Duodenal mucosa (tissue), 2 donors: Measurements from ENCODE around the gene ATOSB.

Experiments used
- H3K27ac ChIP-seq: one replicate; pipeline ENCODE4 v1.7.0; 2013; ENCODE audit warnings: low read depth, low read length
- H3K27me3 ChIP-seq, 2 donors: one replicate each; pipeline ENCODE4 v1.7.0; 2013; ENCODE audit warnings: low read length in 2 of 2, control low read depth in 1 of 2; ENCODE audit not compliant: insufficient read depth in 2 of 2, control insufficient read depth in 1 of 2
- H3K36me3 ChIP-seq, 2 donors: one replicate each; pipeline ENCODE4 v1.7.0; 2013; ENCODE audit warnings: low read length in 2 of 2, control low read depth in 1 of 2; ENCODE audit not compliant: insufficient read depth in 2 of 2, control insufficient read depth in 1 of 2
- H3K4me1 ChIP-seq, 2 donors: one replicate each; pipeline ENCODE4 v1.7.0; 2013; ENCODE audit warnings: low read length in 2 of 2, control low read depth in 1 of 2; ENCODE audit not compliant: insufficient read depth in 2 of 2, control insufficient read depth in 1 of 2
- H3K4me3 ChIP-seq, 2 donors: one replicate each; pipeline ENCODE4 v1.7.0; 2013; ENCODE audit warnings: low read length in 2 of 2, low read depth in 1 of 2
- H3K9ac ChIP-seq, 2 donors: one replicate each; pipeline ENCODE4 v1.7.0; 2013; ENCODE audit warnings: low read length in 2 of 2, low read depth in 1 of 2
- H3K9me3 ChIP-seq, 2 donors: one replicate each; pipeline ENCODE4 v1.7.0; 2013; ENCODE audit warnings: low read length in 2 of 2, control low read depth in 1 of 2; ENCODE audit not compliant: control insufficient read depth in 1 of 2

Gene ATOSB

GRCh38 chr9:35089434-35089833, 26.2 kb downstream of the ATOSB start:
- Histone ChIP-seq H3K4me1 (no peaks in the 10 kb centered on the region), H3K9ac (no peak overlapping the region), H3K27me3 (no peaks in the 10 kb centered on the region), H3K9me3 (no peaks in the 10 kb centered on the region), H3K36me3 (peaks cover 29 to 69% of the 10 kb centered on the region in 2 donors), H3K4me3 (no peak overlapping the region), H3K27ac (no peak overlapping the region)

- Histone ChIP-seq H3K9ac (no peak overlapping the region), H3K27me3 (no peaks in the 10 kb centered on the region), H3K4me1 (peaks cover 0 to 3% of the 10 kb centered on the region in 2 donors), H3K9me3 (no peaks in the 10 kb centered on the region), H3K36me3 (peaks cover 23 to 28% of the 10 kb centered on the region in 2 donors), H3K27ac (no peak overlapping the region), H3K4me3 (no peak overlapping the region)
These were observed 30.6 kb downstream of the ATOSB start for GRCh38 chr9:35085078-35085477.

GRCh38 chr9:35079426-35080341, 36.0 kb downstream of the ATOSB start, which contains the start of gene FANCG:
TSS of gene FANCG (minus strand) at chr9:35079942. CDS start at chr9:35079524, 418 bp downstream.
- Histone ChIP-seq H3K9me3 (no peaks in the 10 kb centered on the region), H3K27ac (peak within 1 kb of the TSS; percentile 54), H3K27me3 (no peaks in the 10 kb centered on the region), H3K4me3 (peak within 1 kb of the TSS; percentile 84 to 92), H3K36me3 (peaks cover 0 to 13% of the 10 kb centered on the region in 2 donors), H3K4me1 (peaks cover 11 to 20% of the 10 kb centered on the region in 2 donors), H3K9ac (peak within 1 kb of the TSS; percentile 70 to 88)

DNA sequence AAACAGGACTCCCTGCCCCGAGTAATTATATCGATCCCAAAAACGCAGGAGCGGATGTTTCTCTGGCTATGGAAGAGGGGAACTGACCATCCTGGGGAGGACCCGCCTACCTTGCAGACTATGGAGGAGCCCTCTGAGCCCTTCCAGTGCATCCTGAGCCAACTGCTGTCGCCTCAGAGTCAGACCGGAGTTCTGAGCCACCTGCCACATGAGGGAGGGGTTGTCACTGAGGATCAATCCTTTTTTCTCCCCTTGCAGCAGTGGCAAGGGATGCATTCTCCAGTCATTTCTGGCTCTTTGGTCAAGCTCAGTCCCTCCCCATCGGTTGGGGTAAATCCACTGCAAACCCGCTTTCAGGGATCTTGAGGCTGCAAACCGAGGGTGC, 36.6 kb downstream of the ATOSB start:
- H3K4me3 ChIP-seq: peak overlapping the region; percentile 84 to 92
- H3K9me3 ChIP-seq: no peaks in the 10 kb centered on the region
- peaks cover 11 to 20% of the 10 kb centered on the region in 2 donors for H3K4me1 ChIP-seq
- H3K27me3 ChIP-seq: no peaks in the 10 kb centered on the region
- peaks cover 0 to 20% of the 10 kb centered on the region in 2 donors for H3K36me3 ChIP-seq
- H3K9ac ChIP-seq: peak overlapping the region; percentile 70 to 88
- no peak overlapping the region for H3K27ac ChIP-seq

- peaks cover 16 to 24% of the 10 kb centered on the region in 2 donors for H3K4me1 ChIP-seq
- H3K9me3 ChIP-seq: no peaks in the 10 kb centered on the region
- H3K27ac ChIP-seq: no peak overlapping the region
- H3K4me3 ChIP-seq: peak overlapping the region; percentile 84 to 92
- H3K9ac ChIP-seq: peak overlapping the region in 1 of 2 donors; percentile 88
- peaks cover 0 to 23% of the 10 kb centered on the region in 2 donors for H3K36me3 ChIP-seq
- H3K27me3 ChIP-seq: no peaks in the 10 kb centered on the region
These were observed 37.6 kb downstream of the ATOSB start for GRCh38 chr9:35078066-35078465.

DNA sequence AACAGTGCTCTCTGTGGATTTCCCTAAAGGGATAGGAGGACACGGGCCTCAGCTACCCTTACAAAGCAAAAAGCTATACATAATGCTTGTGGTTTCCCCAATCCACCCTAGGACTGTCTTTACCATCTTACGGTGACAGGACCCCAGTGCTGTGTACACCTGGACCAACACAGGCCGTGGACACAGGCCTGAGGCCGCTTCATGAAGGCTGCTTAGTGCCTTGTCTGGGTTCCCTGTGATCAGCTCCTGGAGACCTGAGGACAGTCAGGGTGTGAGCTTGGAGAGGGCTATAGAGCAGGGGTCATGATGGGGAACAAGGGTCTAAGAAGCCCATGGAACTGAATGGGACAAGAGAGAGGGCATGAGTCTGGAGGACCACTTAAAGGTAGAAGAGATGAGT, 38.8 kb downstream of the ATOSB start:
- no peaks in the 10 kb centered on the region for H3K9me3 ChIP-seq
- no peak overlapping the region for H3K9ac ChIP-seq
- no peak overlapping the region for H3K4me3 ChIP-seq
- peaks cover 0 to 23% of the 10 kb centered on the region in 2 donors for H3K36me3 ChIP-seq
- no peaks in the 10 kb centered on the region for H3K27me3 ChIP-seq
- H3K27ac ChIP-seq: no peak overlapping the region
- H3K4me1 ChIP-seq: peaks cover 20 to 27% of the 10 kb centered on the region in 2 donors

GRCh38 chr9:35075358-35075757, 40.3 kb downstream of the ATOSB start:
- H3K27me3 ChIP-seq: no peaks in the 10 kb centered on the region
- H3K9ac ChIP-seq: no peak overlapping the region
- no peak overlapping the region for H3K27ac ChIP-seq
- H3K4me1 ChIP-seq: peaks cover 20 to 34% of the 10 kb centered on the region in 2 donors
- H3K4me3 ChIP-seq: no peak overlapping the region
- no peaks in the 10 kb centered on the region for H3K9me3 ChIP-seq
- peaks cover 0 to 23% of the 10 kb centered on the region in 2 donors for H3K36me3 ChIP-seq

- H3K27me3 ChIP-seq: no peaks in the 10 kb centered on the region
- H3K36me3 ChIP-seq: peaks cover 4 to 23% of the 10 kb centered on the region in 2 donors
- H3K4me1 ChIP-seq: peaks cover 24 to 38% of the 10 kb centered on the region in 2 donors
- no peak overlapping the region for H3K27ac ChIP-seq
- no peak overlapping the region for H3K9ac ChIP-seq
- H3K9me3 ChIP-seq: no peaks in the 10 kb centered on the region
- H3K4me3 ChIP-seq: no peak overlapping the region
These were observed 40.9 kb downstream of the ATOSB start for GRCh38 chr9:35074791-35075190.

GRCh38 chr9:35074141-35074540, 41.5 kb downstream of the ATOSB start:
- peaks cover 29 to 40% of the 10 kb centered on the region in 2 donors for H3K4me1 ChIP-seq
- no peaks in the 10 kb centered on the region for H3K9me3 ChIP-seq
- no peak overlapping the region for H3K9ac ChIP-seq
- H3K36me3 ChIP-seq: peaks cover 5 to 23% of the 10 kb centered on the region in 2 donors
- no peak overlapping the region for H3K27ac ChIP-seq
- no peak overlapping the region for H3K4me3 ChIP-seq
- no peaks in the 10 kb centered on the region for H3K27me3 ChIP-seq

GRCh38 chr9:35073279-35073612, 42.4 kb downstream of the ATOSB start:
- Histone ChIP-seq H3K36me3 (peaks cover 5 to 28% of the 10 kb centered on the region in 2 donors), H3K4me1 (peaks cover 29 to 40% of the 10 kb centered on the region in 2 donors), H3K27ac (peak overlapping the region; percentile 26), H3K9me3 (no peaks in the 10 kb centered on the region), H3K4me3 (peak overlapping the region; percentile 62 to 76), H3K27me3 (no peaks in the 10 kb centered on the region), H3K9ac (peak overlapping the region in 1 of 2 donors; percentile 2)
